ENCODE data around the gene PLCH1. TPM values are rescaled to one million over a fixed set of nuclear protein-coding genes. Genes with fewer than 3 reads are reported as not detected.

Gene PLCH1
- total RNA-seq, 6 experiments from 2014 or later = not detected

DNA sequence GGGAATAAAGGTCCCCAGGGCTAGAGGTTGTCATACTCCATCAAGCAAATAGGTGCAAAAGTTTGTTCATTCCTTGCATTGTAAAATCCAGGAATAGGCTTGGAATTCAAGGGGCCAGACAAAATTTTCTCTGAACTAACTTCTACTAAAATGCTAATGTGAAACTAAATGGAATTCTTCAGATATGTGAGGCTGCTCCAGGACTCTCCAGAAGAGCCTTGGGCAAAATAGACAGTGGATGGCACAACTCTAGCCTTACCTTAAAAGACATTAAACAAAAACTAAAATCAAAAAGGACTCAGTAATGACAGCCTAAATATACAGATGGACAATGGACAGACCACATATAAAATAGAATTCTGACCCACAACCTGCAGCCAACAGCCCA lies 320.6 kb downstream of the PLCH1 start:
- TF ChIP-seq, protein P1, sequence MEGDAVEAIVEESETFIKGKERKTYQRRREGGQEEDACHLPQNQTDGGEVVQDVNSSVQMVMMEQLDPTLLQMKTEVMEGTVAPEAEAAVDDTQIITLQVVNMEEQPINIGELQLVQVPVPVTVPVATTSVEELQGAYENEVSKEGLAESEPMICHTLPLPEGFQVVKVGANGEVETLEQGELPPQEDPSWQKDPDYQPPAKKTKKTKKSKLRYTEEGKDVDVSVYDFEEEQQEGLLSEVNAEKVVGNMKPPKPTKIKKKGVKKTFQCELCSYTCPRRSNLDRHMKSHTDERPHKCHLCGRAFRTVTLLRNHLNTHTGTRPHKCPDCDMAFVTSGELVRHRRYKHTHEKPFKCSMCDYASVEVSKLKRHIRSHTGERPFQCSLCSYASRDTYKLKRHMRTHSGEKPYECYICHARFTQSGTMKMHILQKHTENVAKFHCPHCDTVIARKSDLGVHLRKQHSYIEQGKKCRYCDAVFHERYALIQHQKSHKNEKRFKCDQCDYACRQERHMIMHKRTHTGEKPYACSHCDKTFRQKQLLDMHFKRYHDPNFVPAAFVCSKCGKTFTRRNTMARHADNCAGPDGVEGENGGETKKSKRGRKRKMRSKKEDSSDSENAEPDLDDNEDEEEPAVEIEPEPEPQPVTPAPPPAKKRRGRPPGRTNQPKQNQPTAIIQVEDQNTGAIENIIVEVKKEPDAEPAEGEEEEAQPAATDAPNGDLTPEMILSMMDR (IDR thresholded peaks at IDR 0.05) = no peak
- Mint-ChIP-seq H3K9me3 (peaks cover 15% of the 10 kb centered on the region), H3K27ac (no peak overlapping the region), H3K36me3 (ENCODE audit: low read depth) (peaks cover 12% of the 10 kb centered on the region), H3K27me3 (ENCODE audit: insufficient read depth) (no peaks in the 10 kb centered on the region), H3K4me1 (ENCODE audit: low read depth) (peaks cover 74% of the 10 kb centered on the region), H3K4me3 (peak overlapping the region; percentile 38; the same call in 1 of the 2 replicates)
- DNase-seq = no peak

DNA sequence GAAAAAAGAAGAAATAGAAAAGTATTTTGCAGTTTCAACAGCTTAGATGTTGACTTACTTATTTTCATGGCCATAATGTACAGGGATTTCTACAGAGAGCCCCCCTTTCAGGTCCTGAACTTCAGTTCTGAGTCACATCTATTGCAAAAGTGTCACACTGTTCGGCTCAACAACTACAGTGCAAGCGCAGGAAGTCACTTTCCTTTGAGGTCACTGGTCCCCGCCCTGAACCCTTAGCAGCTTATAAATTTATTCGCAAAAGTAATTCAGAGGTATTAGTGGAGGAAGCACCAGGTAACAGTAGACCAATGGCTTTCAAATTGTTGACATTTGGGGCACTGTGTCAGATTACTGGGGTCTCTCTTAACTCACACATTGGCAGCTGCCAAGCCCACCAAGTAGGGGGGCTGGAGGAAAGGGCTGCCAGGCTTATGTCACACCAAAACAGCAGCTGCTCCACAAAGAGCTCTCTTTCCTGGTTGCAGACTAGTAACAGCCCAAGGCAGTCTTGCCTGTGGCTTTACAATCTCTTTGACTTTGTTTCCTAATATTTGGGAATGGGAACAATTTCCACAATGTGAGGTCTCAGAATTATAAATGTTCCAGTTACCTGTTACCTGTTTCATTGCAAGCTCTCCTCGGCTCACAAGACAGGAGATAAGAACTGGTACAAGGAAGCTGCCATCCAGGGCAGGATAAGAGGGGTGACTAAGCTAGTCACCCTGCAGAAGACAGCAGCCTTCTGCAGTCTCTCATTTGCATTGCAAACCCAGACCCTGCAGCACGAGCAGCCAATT lies 321.1 kb downstream of the PLCH1 start:
- Mint-ChIP-seq H3K4me3 (peak overlapping the region; percentile 38; the same call in 1 of the 2 replicates), H3K27me3 (ENCODE audit: insufficient read depth) (no peaks in the 10 kb centered on the region), H3K36me3 (ENCODE audit: low read depth) (peaks cover 12% of the 10 kb centered on the region), H3K4me1 (ENCODE audit: low read depth) (peaks cover 70% of the 10 kb centered on the region), H3K27ac (no peak overlapping the region), H3K9me3 (peaks cover 9% of the 10 kb centered on the region)
- DNase-seq = no peak
- TF ChIP-seq, protein P1 (IDR thresholded peaks at IDR 0.05) = no peak

DNA sequence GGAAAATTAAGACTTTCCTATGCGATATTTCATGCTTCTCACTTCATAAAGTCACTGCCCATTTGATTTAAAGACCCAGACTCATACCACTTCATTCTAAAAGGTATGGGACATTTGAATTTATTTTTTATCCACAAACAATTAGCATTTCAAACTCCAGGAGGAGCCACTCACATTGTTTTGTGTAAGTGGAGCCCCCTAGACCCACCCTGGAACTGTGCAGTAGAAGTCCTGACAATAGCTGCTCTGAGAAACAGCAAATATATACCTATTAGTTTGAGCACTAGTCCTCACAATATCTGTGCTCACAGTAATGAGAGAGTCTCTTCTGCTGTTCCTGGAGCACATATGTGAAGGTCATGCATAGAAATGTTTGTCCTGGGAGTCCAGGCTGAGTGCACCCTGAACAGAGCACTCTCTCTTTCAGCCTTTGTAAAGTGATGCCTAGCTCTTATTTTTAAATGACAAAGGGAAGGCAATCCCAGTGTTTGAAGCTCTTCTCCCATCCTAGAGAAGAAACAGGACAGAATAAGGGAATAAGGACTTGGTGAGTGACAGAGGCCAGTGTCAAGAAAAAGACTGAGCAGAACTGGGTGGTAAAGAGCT lies 323.9 kb downstream of the PLCH1 start:
- TF ChIP-seq, protein P1 (IDR thresholded peaks at IDR 0.05) = no peak; the same call in 1 of the 2 replicates
- H3K9me3 Mint-ChIP-seq = no peaks in the 10 kb centered on the region
- H3K36me3 Mint-ChIP-seq (ENCODE audit: low read depth) = peaks cover under 1% of the 10 kb centered on the region; the same call in 1 of the 2 replicates
- no peak overlapping the region for H3K27ac Mint-ChIP-seq
- DNase-seq = no peak
- H3K4me3 Mint-ChIP-seq = no peak overlapping the region
- H3K27me3 Mint-ChIP-seq (ENCODE audit: insufficient read depth) = no peaks in the 10 kb centered on the region
- peaks cover 63% of the 10 kb centered on the region for H3K4me1 Mint-ChIP-seq (ENCODE audit: low read depth)

DNA sequence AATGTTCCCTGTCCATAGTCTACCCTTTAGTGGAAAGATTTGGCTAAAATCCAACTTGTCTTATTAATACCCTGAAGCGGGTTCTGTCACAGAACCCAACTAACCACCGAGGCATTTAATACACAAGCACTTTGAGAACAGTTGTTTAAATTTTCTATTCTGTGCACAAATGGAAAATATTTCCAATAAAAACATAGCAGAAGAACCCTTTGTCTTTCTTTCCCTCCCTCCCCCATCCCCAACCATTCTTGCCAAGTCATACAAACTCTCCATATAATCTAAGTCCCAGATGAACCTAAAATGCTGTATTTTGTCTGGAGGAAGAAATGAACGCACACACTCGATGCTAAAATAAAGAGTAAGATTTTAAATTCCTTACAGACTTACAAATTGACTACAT lies 324.5 kb downstream of the PLCH1 start:
- TF ChIP-seq, protein P1 (IDR thresholded peaks at IDR 0.05) = no peak
- Mint-ChIP-seq H3K36me3 (ENCODE audit: low read depth) (no peaks in the 10 kb centered on the region; the same call in 1 of the 2 replicates), H3K9me3 (no peaks in the 10 kb centered on the region), H3K4me3 (no peak overlapping the region), H3K4me1 (ENCODE audit: low read depth) (peaks cover 59% of the 10 kb centered on the region), H3K27ac (no peak overlapping the region), H3K27me3 (ENCODE audit: insufficient read depth) (no peaks in the 10 kb centered on the region)
- DNase-seq = no peak

DNA sequence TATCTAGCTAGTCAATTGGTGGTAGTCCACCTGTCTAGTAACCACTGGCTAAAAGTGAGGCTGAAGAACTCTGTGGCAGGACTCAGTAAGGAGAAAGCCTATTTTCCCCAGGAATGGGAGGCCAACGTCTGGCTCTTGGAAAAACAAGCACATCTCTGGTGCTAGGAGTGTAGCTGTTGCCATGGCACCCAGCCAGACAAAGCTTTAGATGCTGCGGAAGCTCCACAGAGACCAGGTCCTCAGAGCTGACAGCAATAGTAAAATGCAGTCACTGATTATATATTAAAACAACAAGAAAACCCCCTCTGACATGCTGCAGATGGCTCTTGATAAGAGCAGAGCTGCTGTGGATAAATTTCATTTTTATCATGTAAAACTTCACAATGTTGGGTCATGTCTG lies 326.5 kb downstream of the PLCH1 start:
- no peaks in the 10 kb centered on the region for H3K9me3 Mint-ChIP-seq
- no peaks in the 10 kb centered on the region for H3K27me3 Mint-ChIP-seq (ENCODE audit: insufficient read depth)
- no peak overlapping the region for H3K27ac Mint-ChIP-seq
- H3K36me3 Mint-ChIP-seq (ENCODE audit: low read depth) = no peaks in the 10 kb centered on the region; the same call in 1 of the 2 replicates
- no peak for DNase-seq
- TF ChIP-seq, protein P1 (IDR thresholded peaks at IDR 0.05) = no peak
- no peak overlapping the region for H3K4me3 Mint-ChIP-seq
- H3K4me1 Mint-ChIP-seq (ENCODE audit: low read depth) = peaks cover 46% of the 10 kb centered on the region

Data from HFFc6 (cell line).